ENCODE data around the gene MAG. TPM values are rescaled to one million over a fixed set of nuclear protein-coding genes. Genes with fewer than 3 reads are reported as not detected.

MAG gene
- total RNA-seq, 1 donor from 2014 or later = 0.09 TPM

GRCh38 chr19:35341006-35341405, 49.0 kb downstream of the MAG start:
- intact Hi-C loops (cut with micrococcal nuclease) = no loop called here

GRCh38 chr19:35341565-35342225, 49.7 kb downstream of the MAG start:
- intact Hi-C loops (cut with micrococcal nuclease) = no loop called here

DNA sequence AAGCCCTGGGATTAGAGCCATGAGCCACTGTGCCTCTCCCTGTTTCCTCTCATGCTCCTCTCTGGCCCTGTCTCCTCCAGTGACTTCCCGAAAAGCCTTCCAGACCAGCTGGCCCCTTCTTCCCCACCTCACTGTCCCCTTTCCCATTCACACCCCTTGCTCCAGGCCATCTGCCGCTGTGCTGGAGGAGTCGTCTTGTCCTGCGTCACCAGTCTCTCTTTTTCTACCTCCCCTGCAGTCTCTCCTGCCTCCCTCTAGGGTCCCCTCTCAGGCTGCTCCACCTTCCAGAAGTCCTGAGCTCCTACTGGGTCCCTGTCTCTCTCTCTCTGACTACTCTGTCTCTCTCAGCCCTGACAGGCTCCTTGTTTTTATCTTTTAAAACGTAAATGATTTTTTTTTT, 50.5 kb downstream of the MAG start:
- intact Hi-C loops (cut with micrococcal nuclease) = no loop called here

GRCh38 chr19:35344511-35345031, 52.6 kb downstream of the MAG start:
- intact Hi-C loops (cut with micrococcal nuclease) = no loop called here

DNA sequence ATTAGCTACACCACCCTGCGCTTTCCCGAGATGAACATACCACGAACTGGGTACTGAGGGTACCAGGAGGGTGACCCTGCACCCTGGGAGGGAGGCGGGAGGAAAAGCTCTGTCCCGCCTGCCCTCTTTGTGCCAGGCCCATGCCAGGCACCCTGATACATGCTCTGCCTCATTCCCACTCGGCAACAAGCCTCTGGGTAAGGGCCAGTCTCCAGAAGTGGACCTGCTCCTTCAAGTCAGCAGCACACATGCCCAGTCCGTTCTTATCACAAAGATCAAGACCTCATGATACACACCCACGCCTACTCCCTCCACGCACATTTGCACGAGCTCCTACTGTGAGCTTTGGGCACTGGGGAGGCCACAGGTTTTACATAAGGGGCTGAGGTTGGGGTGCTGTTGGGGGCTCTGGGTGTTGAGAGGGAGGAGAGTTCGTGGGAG, 53.7 kb downstream of the MAG start:
- intact Hi-C loops (cut with micrococcal nuclease) = loop anchor here (2.0 kb wide), 1 partner anchor 117 kb away; no protein-coding TSS in a partner anchor

DNA sequence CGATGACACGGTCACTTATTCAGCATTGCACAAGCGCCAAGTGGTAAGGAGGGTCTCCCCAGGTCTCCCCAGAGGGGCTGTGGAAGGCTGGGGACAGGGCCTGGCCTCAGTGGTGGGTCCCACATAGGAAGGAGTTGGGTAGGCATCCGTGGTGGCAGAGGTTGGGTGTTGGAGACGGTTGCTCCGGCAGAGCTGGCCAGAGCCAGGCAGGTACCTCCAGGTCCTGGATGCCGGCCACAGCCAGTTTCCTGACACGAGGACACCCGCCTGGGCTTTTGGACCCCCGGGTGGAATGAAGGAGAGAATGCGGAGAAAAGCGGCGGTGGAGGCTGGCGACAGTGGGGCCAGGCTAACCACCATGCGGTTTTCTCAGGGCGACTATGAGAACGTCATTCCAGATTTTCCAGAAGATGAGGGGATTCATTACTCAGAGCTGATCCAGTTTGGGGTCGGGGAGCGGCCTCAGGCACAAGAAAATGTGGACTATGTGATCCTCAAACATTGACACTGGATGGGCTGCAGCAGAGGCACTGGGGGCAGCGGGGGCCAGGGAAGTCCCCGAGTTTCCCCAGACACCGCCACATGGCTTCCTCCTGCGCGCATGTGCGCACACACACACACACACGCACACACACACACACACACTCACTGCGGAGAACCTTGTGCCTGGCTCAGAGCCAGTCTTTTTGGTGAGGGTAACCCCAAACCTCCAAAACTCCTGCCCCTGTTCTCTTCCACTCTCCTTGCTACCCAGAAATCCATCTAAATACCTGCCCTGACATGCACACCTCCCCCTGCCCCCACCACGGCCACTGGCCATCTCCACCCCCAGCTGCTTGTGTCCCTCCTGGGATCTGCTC, 54.5 kb downstream of the MAG start:
- intact Hi-C loops (cut with micrococcal nuclease) = loop anchor here (2.0 kb wide), 1 partner anchor 116 kb away; no protein-coding TSS in a partner anchor

GRCh38 chr19:35347171-35347929, 55.4 kb downstream of the MAG start, which contains the start of gene FFAR1:
Gene FFAR1 (plus strand): TSS chr19:35347902. CDS start chr19:35351552, 3,650 bp downstream.
- intact Hi-C loops (cut with micrococcal nuclease) = loop anchor here (2.0 kb wide), 1 partner anchor 115 kb away; no protein-coding TSS in a partner anchor

- intact Hi-C loops (cut with micrococcal nuclease) = loop anchor here (2.0 kb wide), 1 partner anchor 115 kb away; no protein-coding TSS in a partner anchor
These were observed 56.0 kb downstream of the MAG start for GRCh38 chr19:35347930-35348298.

- intact Hi-C loops (cut with micrococcal nuclease) = no loop called here
These were observed 57.1 kb downstream of the MAG start for GRCh38 chr19:35348911-35349611.

GRCh38 chr19:35349614-35350521, 57.9 kb downstream of the MAG start:
- intact Hi-C loops (cut with micrococcal nuclease) = no loop called here

- intact Hi-C loops (cut with micrococcal nuclease) = no loop called here
These were observed 58.6 kb downstream of the MAG start for GRCh38 chr19:35350591-35350990.

- intact Hi-C loops (cut with micrococcal nuclease) = loop anchor here (1.0 kb wide), 2 partner anchors 117 to 144 kb away; no protein-coding TSS in a partner anchor
These were observed 59.6 kb downstream of the MAG start for GRCh38 chr19:35351411-35352176.

- intact Hi-C loops (cut with micrococcal nuclease) = loop anchor here (1.0 kb wide), 2 partner anchors 116 to 143 kb away; no protein-coding TSS in a partner anchor
These were observed 60.2 kb downstream of the MAG start for GRCh38 chr19:35352177-35352447.

- intact Hi-C loops (cut with micrococcal nuclease) = loop anchor here (1.0 kb wide), 2 partner anchors 116 to 143 kb away; no protein-coding TSS in a partner anchor
These were observed 60.7 kb downstream of the MAG start for GRCh38 chr19:35352448-35353304.

DNA sequence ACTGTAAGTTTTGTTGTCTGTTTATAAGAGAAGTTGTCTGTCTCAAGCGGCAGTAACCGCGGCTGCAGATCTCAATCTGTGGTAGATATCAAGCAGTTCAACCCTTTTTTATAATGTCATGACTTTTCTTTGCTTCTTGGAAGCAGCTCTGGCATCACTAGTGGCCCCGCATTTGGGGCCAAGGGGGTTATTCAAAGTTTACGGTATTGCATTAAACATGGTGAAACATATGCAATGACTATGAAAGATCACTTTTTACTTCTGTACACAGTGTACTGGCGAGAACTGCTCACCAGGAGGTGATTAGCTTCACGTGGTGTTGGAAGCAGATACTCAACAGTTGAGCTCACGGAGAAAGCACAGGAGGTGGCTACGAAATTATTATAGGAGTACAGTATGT, 61.7 kb downstream of the MAG start:
- intact Hi-C loops (cut with micrococcal nuclease) = no loop called here

DNA sequence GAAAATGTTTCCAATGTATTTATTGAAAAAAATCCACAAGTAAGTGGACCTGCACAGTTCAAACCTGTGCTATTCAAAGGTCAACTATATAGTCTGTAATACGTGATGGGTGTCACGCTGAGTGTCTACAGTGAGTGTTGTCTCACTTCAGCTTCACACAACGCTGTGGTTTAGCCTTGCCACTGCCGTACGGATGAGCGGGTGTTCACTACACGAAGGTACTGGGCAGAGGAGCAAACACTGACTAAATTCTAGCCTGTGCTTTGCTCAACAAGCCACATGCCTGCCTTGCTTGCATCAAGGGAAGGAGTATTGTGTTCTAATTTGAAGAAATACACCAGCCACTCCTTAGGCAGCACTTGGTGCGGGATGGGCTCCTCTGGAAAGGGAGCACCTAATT, 62.9 kb downstream of the MAG start:
- intact Hi-C loops (cut with micrococcal nuclease) = no loop called here

DNA sequence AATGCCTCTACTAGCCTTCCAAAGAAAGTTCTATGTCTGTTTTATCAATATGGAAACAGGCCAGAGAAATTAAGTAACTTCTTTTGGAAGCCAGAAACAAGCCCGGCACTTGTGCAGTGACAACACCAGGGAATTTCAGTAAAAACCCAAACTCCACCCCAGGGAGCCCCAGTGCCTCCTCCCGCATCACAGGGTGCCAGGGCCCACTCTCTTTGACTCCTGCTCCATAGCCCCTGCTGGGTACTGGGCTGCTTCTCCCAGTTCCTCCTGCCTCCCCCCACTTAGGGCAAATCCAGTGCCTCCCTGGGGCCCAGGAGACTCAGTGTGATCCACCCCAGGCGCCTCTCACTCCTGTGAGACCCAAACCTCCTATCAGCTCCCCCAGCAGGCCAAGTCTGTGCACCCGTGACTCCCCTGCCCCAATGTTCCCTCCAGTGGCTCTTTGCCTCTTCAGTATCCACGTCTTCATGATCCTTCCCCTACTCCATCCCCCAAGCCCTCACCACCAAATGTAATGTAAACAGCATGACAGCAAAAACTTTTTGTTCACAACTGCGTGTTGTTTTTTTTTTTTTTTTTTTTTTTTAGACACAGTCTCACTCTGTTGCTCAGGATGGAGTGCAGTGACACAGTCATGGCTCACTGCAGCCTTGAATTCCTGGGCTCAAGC, 64.0 kb downstream of the MAG start:
- intact Hi-C loops (cut with micrococcal nuclease) = no loop called here

Data from T-helper 2 cell treated with Interferon-gamma antibody and Interleukin-4, amounts not matched to agents 100 ng/mL and 5 ng/mL, for 36 hours (primary cell).